KMS-11 (cell line): ENCODE results near the gene SLBP.

Experiments
- H2AFZ ChIP-seq: fragments of 200-600 bp; sonication (generic); 2 replicates; pipeline ENCODE4 v1.6.1; 2016; ENCODE audit warnings: antibody characterized with exemption, mixed run types, low read depth
- H3K27ac ChIP-seq: fragments of 200-600 bp; sonication (generic); 2 replicates; pipeline ENCODE4 v1.6.1; 2016; ENCODE audit warnings: mild to moderate bottlenecking, mixed run types
- H3K27me3 ChIP-seq: fragments of 200-600 bp; sonication (generic); 2 replicates; pipeline ENCODE4 v1.6.1; 2017; ENCODE audit warnings: mild to moderate bottlenecking, low read depth, mixed run types, moderate library complexity; ENCODE audit not compliant: insufficient read depth
- H3K36me3 ChIP-seq: fragments of 200-600 bp; sonication (generic); 2 replicates; pipeline ENCODE4 v1.6.1; 2017; ENCODE audit warnings: mild to moderate bottlenecking, mixed run types; ENCODE audit not compliant: insufficient read depth
- H3K4me1 ChIP-seq: fragments of 200-600 bp; sonication (generic); 2 replicates; pipeline ENCODE4 v1.6.1; 2016; ENCODE audit warnings: mild to moderate bottlenecking, low read depth, mixed run types; ENCODE audit not compliant: poor library complexity, severe bottlenecking
- H3K4me2 ChIP-seq: fragments of 200-600 bp; sonication (generic); 2 replicates; pipeline ENCODE4 v1.7.0; 2016; ENCODE audit warnings: mild to moderate bottlenecking, mixed run types
- H3K4me3 ChIP-seq: fragments of 200-600 bp; sonication (generic); IDR thresholded peaks from 2 replicates; pipeline ENCODE4 v1.6.1; 2017; ENCODE audit warnings: low read depth, low read length, mixed read lengths; ENCODE audit not compliant: insufficient read depth
- H3K79me2 ChIP-seq: fragments of 200-600 bp; sonication (generic); 2 replicates; pipeline ENCODE4 v1.6.1; 2016; ENCODE audit warnings: low read depth, mixed run types; ENCODE audit not compliant: insufficient read depth
- H3K9ac ChIP-seq: fragments of 200-600 bp; sonication (generic); 2 replicates; pipeline ENCODE4 v1.6.1; 2016; ENCODE audit warnings: mild to moderate bottlenecking, mixed run types
- H4K20me1 ChIP-seq: fragments of 200-600 bp; sonication (generic); 2 replicates; pipeline ENCODE4 v1.6.1; 2016; ENCODE audit warnings: mild to moderate bottlenecking, mixed run types; ENCODE audit not compliant: insufficient read depth
- TF ChIP-seq, protein P1 (sequence below): fragments of 200-600 bp; sonication (generic); conservative IDR thresholded peaks from 2 replicates; pipeline ENCODE4 v1.6.1; 2017; ENCODE audit warnings: low read depth, mild to moderate bottlenecking, antibody characterized with exemption, low read length, moderate library complexity, mixed read lengths

The SLBP gene

DNA sequence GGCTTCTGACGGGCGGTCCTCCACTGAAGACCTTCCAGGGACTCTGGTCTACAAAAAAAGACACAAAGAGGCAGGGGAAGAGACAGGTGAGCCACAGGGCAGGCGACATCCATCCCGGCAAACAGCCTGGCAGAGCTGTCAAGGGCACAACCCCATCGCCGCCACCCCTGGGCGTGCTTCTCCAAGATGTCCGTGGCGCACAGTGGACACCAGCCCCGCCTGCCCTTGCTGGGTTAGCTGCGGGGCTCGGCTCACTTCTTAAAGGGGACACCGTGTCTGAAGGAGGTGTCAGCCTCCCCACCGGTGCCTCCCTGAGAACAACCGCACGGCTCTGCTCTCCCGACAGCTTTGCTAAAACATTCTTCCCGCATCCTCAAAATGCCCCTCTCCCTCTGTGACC lies 56.4 kb downstream of the SLBP start:
- H3K4me3 ChIP-seq: no peak overlapping the region
- H3K4me2 ChIP-seq: no peak overlapping the region
- no peaks in the 10 kb centered on the region for H4K20me1 ChIP-seq
- H3K27ac ChIP-seq: no peak overlapping the region
- H3K36me3 ChIP-seq: no peaks in the 10 kb centered on the region
- H3K79me2 ChIP-seq: no peaks in the 10 kb centered on the region
- no peaks in the 10 kb centered on the region for H3K4me1 ChIP-seq
- TF ChIP-seq, protein P1, sequence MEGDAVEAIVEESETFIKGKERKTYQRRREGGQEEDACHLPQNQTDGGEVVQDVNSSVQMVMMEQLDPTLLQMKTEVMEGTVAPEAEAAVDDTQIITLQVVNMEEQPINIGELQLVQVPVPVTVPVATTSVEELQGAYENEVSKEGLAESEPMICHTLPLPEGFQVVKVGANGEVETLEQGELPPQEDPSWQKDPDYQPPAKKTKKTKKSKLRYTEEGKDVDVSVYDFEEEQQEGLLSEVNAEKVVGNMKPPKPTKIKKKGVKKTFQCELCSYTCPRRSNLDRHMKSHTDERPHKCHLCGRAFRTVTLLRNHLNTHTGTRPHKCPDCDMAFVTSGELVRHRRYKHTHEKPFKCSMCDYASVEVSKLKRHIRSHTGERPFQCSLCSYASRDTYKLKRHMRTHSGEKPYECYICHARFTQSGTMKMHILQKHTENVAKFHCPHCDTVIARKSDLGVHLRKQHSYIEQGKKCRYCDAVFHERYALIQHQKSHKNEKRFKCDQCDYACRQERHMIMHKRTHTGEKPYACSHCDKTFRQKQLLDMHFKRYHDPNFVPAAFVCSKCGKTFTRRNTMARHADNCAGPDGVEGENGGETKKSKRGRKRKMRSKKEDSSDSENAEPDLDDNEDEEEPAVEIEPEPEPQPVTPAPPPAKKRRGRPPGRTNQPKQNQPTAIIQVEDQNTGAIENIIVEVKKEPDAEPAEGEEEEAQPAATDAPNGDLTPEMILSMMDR: no peak
- H3K27me3 ChIP-seq: peaks cover 12% of the 10 kb centered on the region; the same call in 1 of the 2 replicates
- H2AFZ ChIP-seq: no peak overlapping the region
- H3K9ac ChIP-seq: no peak overlapping the region

DNA sequence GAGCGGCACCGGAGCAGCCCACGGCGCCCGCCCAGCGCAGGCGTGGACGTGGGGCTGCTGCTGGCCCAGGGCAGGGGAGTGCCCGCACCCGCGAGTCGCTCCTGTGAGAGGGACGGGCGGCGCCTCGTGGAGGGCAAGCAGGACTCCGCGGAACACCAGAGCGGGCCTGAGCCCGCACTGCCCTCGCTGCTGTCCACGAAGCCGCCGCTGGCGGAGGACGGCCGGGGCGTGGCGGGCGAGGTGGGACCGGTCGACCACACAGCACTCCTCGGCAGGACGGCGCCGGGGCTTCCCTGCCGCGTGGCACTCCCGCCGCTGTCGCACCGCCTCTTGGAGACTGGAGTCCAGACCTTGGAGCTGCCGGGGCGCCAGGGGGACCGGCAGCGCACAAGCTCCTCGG lies 57.0 kb downstream of the SLBP start:
- H3K9ac ChIP-seq: no peak overlapping the region

DNA sequence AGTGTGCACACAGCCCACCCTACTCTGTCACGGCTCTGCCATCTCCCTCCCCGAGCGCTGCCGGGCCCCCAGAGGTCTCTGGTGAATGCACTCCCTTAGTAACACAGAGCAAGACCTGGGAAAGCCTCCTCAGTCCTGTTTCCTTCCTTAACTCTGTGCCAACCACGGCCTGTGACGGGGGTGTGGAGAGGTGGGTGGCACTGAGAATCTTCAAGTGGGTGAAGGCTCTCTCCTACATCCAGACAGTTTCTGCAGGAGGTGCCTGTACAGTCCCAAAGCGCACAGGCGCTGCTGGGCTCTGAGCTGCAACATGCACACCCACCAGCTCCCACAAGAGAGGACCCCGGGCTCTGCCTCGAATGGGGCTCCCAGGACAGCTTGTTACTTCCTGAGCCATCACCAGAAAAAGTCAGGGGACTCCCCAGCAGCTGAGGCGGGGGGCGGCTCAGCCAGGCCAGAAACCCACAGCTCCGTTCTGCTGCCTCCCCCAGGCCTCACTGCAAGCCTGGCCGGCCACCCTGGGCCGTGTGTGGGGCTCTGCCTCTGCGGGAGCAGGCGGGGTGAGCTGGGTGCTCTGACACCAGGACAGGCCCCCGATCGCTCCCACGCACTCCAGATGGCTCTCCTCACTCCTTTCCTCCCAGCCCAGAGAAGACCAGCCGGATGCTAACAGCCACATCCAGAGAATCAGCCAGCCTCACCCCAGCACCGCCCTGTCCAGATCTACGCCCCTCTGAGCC lies 57.7 kb downstream of the SLBP start:
- no peak overlapping the region for H2AFZ ChIP-seq
- H3K9ac ChIP-seq: no peak overlapping the region
- H3K4me1 ChIP-seq: no peaks in the 10 kb centered on the region
- H3K79me2 ChIP-seq: no peaks in the 10 kb centered on the region
- no peak overlapping the region for H3K27ac ChIP-seq
- no peaks in the 10 kb centered on the region for H3K36me3 ChIP-seq
- H4K20me1 ChIP-seq: no peaks in the 10 kb centered on the region
- TF ChIP-seq, protein P1: no peak
- H3K4me2 ChIP-seq: no peak overlapping the region
- H3K27me3 ChIP-seq: peaks cover 11% of the 10 kb centered on the region; the same call in 1 of the 2 replicates
- no peak overlapping the region for H3K4me3 ChIP-seq

More for the DNA sequence above, 57.0 kb downstream of the SLBP start:
- no peak overlapping the region for H3K27ac ChIP-seq
- H2AFZ ChIP-seq: no peak overlapping the region
- no peaks in the 10 kb centered on the region for H3K36me3 ChIP-seq
- no peak overlapping the region for H3K4me2 ChIP-seq
- peaks cover 12% of the 10 kb centered on the region; the same call in 1 of the 2 replicates for H3K27me3 ChIP-seq
- no peaks in the 10 kb centered on the region for H3K79me2 ChIP-seq
- no peaks in the 10 kb centered on the region for H3K4me1 ChIP-seq
- H4K20me1 ChIP-seq: no peaks in the 10 kb centered on the region
- no peak overlapping the region for H3K4me3 ChIP-seq
- TF ChIP-seq, protein P1: no peak

DNA sequence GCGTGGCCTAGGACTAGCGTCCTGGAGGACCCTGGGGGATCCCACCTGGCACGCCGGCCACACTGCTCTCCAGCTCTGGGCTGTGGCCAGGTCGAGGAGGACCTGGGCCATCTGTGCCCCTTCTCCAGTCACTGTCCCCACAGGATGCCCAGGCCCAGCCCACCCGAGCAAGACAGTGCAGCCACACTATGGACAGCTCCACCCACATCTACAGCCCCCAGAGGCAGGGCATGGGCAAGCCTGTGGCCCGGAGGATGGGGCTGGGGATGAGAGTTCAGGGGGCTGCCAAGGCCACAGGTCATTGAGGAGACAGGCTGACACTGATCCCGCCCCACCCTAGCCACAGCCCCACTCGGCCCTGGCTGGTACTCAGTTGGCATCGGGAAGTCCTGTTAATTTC lies 58.3 kb downstream of the SLBP start:
- H3K4me1 ChIP-seq: no peaks in the 10 kb centered on the region
- H4K20me1 ChIP-seq: no peaks in the 10 kb centered on the region
- H3K4me3 ChIP-seq: no peak overlapping the region
- no peak overlapping the region for H2AFZ ChIP-seq
- H3K36me3 ChIP-seq: no peaks in the 10 kb centered on the region
- H3K27ac ChIP-seq: no peak overlapping the region
- no peaks in the 10 kb centered on the region for H3K79me2 ChIP-seq
- TF ChIP-seq, protein P1: no peak
- H3K9ac ChIP-seq: no peak overlapping the region
- peaks cover 9% of the 10 kb centered on the region; the same call in 1 of the 2 replicates for H3K27me3 ChIP-seq
- H3K4me2 ChIP-seq: no peak overlapping the region
